H9 (cell line): ENCODE results near the gene SLC22A13. TPM values are rescaled to one million over a fixed set of nuclear protein-coding genes. Genes with fewer than 3 reads are reported as not detected.

Experiments used
- DNase-seq: peaks from one replicate; pipeline ENCODE4 v3.0.0-alpha.2; 2017
- H2AFZ ChIP-seq: one replicate; pipeline ENCODE4 v1.6.1; 2013; ENCODE audit warnings: mild to moderate bottlenecking, low read length, control low read depth, moderate library complexity
- H2AK5ac ChIP-seq: 2 replicates; pipeline ENCODE4 v1.6.1; 2013; ENCODE audit warnings: low read length, control low read depth, mixed read lengths; ENCODE audit not compliant: insufficient read length
- H2BK120ac ChIP-seq: one replicate; pipeline ENCODE4 v1.6.1; 2013; ENCODE audit warnings: low read depth, mild to moderate bottlenecking, low read length, control low read depth, inconsistent platforms; ENCODE audit not compliant: poor library complexity, severe bottlenecking
- H2BK12ac ChIP-seq: 2 replicates; pipeline ENCODE4 v1.6.1; 2013; ENCODE audit warnings: low read length, control low read depth, mixed read lengths, low read depth; ENCODE audit not compliant: insufficient read length
- H2BK15ac ChIP-seq: 2 replicates; pipeline ENCODE4 v1.6.1; 2013; ENCODE audit warnings: low read depth, low read length, control low read depth
- H2BK20ac ChIP-seq: one replicate; pipeline ENCODE4 v1.6.1; 2013; ENCODE audit warnings: low read depth, mild to moderate bottlenecking, low read length, control low read depth, inconsistent platforms; ENCODE audit not compliant: poor library complexity, severe bottlenecking
- H2BK5ac ChIP-seq: 2 replicates; pipeline ENCODE4 v1.6.1; 2013; ENCODE audit warnings: low read length, control low read depth, mixed read lengths; ENCODE audit not compliant: insufficient read length
- H3K14ac ChIP-seq: 2 replicates; pipeline ENCODE4 v1.6.1; 2013; ENCODE audit warnings: low read length, control low read depth; ENCODE audit not compliant: insufficient read depth
- H3K18ac ChIP-seq: 2 replicates; pipeline ENCODE4 v1.6.1; 2013; ENCODE audit warnings: low read depth, mild to moderate bottlenecking, mixed read lengths, low read length, control low read depth; ENCODE audit not compliant: insufficient read length
- H3K23ac ChIP-seq: 2 replicates; pipeline ENCODE4 v1.6.1; 2013; ENCODE audit warnings: low read length, control low read depth, mixed read lengths, low read depth; ENCODE audit not compliant: insufficient read length
- H3K23me2 ChIP-seq: 2 replicates; pipeline ENCODE4 v1.6.1; 2013; ENCODE audit warnings: low read depth, mild to moderate bottlenecking, mixed read lengths, low read length, control low read depth; ENCODE audit not compliant: insufficient read length, poor library complexity, severe bottlenecking
- H3K27ac ChIP-seq: 2 replicates; pipeline ENCODE4 v1.5.1; 2013; ENCODE audit warnings: low read length, control low read depth, mixed read lengths, low read depth; ENCODE audit not compliant: insufficient read length
- H3K27me3 ChIP-seq: 2 replicates; pipeline ENCODE4 v1.6.1; 2013; ENCODE audit warnings: low read length, control low read depth, inconsistent platforms; ENCODE audit not compliant: insufficient read depth
- H3K4ac ChIP-seq: 2 replicates; pipeline ENCODE4 v1.6.1; 2013; ENCODE audit warnings: low read depth, mild to moderate bottlenecking, control low read depth, inconsistent platforms, low read length, moderate library complexity
- H3K4me1 ChIP-seq: 2 replicates; pipeline ENCODE4 v1.6.1; 2013; ENCODE audit warnings: low read length, control low read depth, inconsistent platforms; ENCODE audit not compliant: insufficient read depth
- H3K4me2 ChIP-seq: 2 replicates; pipeline ENCODE4 v1.6.1; 2013; ENCODE audit warnings: low read length, control low read depth, mixed read lengths; ENCODE audit not compliant: insufficient read length, insufficient read depth
- H3K56ac ChIP-seq: 2 replicates; pipeline ENCODE4 v1.6.1; 2013; ENCODE audit warnings: low read depth, mild to moderate bottlenecking, mixed read lengths, low read length, control low read depth; ENCODE audit not compliant: insufficient read length
- H3K79me1 ChIP-seq: 2 replicates; pipeline ENCODE4 v1.6.1; 2013; ENCODE audit warnings: low read depth, mild to moderate bottlenecking, moderate library complexity, low read length, control low read depth, inconsistent platforms; ENCODE audit not compliant: insufficient read depth, poor library complexity, severe bottlenecking
- H3K79me2 ChIP-seq: 2 replicates; pipeline ENCODE4 v1.6.1; 2013; ENCODE audit warnings: low read length, control low read depth, inconsistent platforms; ENCODE audit not compliant: insufficient read depth
- H3K9ac ChIP-seq: 2 replicates; pipeline ENCODE4 v1.6.1; 2013; ENCODE audit warnings: low read length, control low read depth, mixed read lengths; ENCODE audit not compliant: insufficient read length; ENCODE audit errors: extremely low read depth
- H3K9me3 ChIP-seq: one replicate; pipeline ENCODE4 v1.6.1; 2013; ENCODE audit warnings: low read depth, low read length, inconsistent platforms; ENCODE audit not compliant: control insufficient read depth
- H3T11ph ChIP-seq: one replicate; pipeline ENCODE4 v1.6.1; 2013; ENCODE audit warnings: mild to moderate bottlenecking, low read length, control low read depth, inconsistent platforms
- H4K20me1 ChIP-seq: one replicate; pipeline ENCODE4 v1.6.1; 2013; ENCODE audit not compliant: control insufficient read depth, insufficient read length, insufficient read depth
- H4K5ac ChIP-seq: 2 replicates; pipeline ENCODE4 v1.6.1; 2013; ENCODE audit warnings: low read depth, mild to moderate bottlenecking, mixed read lengths, low read length, control low read depth; ENCODE audit not compliant: insufficient read length
- H4K8ac ChIP-seq: replicated peaks from 2 replicates; pipeline ENCODE4 v1.6.1; 2013; ENCODE audit warnings: low read length, control low read depth, mixed read lengths, low read depth; ENCODE audit not compliant: insufficient read length
- H4K91ac ChIP-seq: 2 replicates; pipeline ENCODE4 v1.6.1; 2013; ENCODE audit warnings: low read depth, mild to moderate bottlenecking, moderate library complexity, mixed read lengths, low read length, control low read depth; ENCODE audit not compliant: insufficient read length
- H3K27ac Mint-ChIP-seq, 3 experiments: 2 replicates in 2 of 3; 3 replicates in 1 of 3; pipeline ENCODE4 v1.8.0; 2020 to 2021; ENCODE audit warnings: mixed read lengths in 3 of 3, mild to moderate bottlenecking in 1 of 3, moderate library complexity in 1 of 3
- H3K27me3 Mint-ChIP-seq: 2 replicates; pipeline ENCODE4 v1.8.0; 2021; ENCODE audit warnings: low read depth, mild to moderate bottlenecking, moderate library complexity, mixed read lengths
- H3K36me3 Mint-ChIP-seq, 3 experiments: 2 replicates in 2 of 3; 3 replicates in 1 of 3; pipeline ENCODE4 v1.8.0; 2020 to 2021; ENCODE audit warnings: low read depth in 3 of 3, mixed read lengths in 3 of 3; ENCODE audit not compliant: insufficient read depth in 1 of 3
- H3K4me1 Mint-ChIP-seq, 2 experiments: 2 replicates each; pipeline ENCODE4 v1.8.0; 2020; ENCODE audit warnings: mixed read lengths in 2 of 2
- H3K4me3 Mint-ChIP-seq, 2 experiments: 2 replicates in 1 of 2; 3 replicates in 1 of 2; pipeline ENCODE4 v1.8.0; 2020 to 2021; ENCODE audit warnings: mild to moderate bottlenecking in 2 of 2, mixed read lengths in 2 of 2, moderate library complexity in 1 of 2
- H3K9me3 Mint-ChIP-seq, 2 experiments: 2 replicates in 1 of 2; 3 replicates in 1 of 2; pipeline ENCODE4 v1.8.0; 2020; ENCODE audit warnings: mild to moderate bottlenecking in 2 of 2, mixed read lengths in 2 of 2, moderate library complexity in 1 of 2
- WGBS: extraction: QIAGEN DNeasy Blood & Tissue Kit; methylation state at CpG from one replicate; pipeline ENCODE4 v1.1.7; 2013; ENCODE audit warnings: missing lambda C conversion rate, low lambda C conversion rate, mixed read lengths; ENCODE audit not compliant: insufficient read length; ENCODE audit errors: extremely low coverage; 5-methylcytosine and 5-hydroxymethylcytosine counted together
- total RNA-seq: library from RNA; stranded (reverse); gene quantifications from 2 replicates; pipeline ENCODE4 v1.2.1, GENCODE V29; 2021
- TF ChIP-seq, protein P1 (sequence below): fragments of 200-600 bp; sonication (generic); conservative IDR thresholded peaks from 3 replicates; pipeline ENCODE4 v1.8.0; 2021; ENCODE audit warnings: antibody characterized with exemption, mild to moderate bottlenecking

The SLC22A13 gene
- total RNA-seq, 1 experiment from 2014 or later, result not detected

DNA sequence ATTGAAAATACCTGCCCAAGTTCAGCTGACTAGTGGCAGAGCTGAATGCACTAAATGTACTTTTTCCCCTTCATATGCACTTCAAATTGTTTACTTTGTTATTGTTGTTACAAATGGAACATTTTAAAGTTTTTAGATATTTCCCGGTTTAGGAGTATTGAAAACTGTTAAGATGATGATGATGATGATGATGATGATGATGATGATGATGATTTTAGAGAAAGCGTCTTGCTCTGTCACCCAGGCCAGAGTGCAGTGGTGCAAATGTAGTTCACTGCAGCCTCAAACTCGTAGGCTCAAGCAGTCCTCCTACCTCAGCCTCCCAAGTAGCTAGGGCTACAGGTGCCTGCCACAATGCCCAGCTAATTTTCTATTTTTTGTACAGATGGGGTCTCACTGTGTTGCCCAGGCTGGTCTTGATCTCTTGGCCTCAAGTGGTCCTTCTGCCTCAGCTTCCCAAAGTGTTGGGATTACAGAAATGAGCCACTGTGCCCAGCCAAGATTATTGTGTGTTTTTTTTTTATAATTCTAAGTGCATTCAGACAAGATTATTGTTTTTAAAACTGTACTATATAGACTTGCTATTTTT, 45.9 kb upstream of the SLC22A13 start:
- TF ChIP-seq, protein P1, sequence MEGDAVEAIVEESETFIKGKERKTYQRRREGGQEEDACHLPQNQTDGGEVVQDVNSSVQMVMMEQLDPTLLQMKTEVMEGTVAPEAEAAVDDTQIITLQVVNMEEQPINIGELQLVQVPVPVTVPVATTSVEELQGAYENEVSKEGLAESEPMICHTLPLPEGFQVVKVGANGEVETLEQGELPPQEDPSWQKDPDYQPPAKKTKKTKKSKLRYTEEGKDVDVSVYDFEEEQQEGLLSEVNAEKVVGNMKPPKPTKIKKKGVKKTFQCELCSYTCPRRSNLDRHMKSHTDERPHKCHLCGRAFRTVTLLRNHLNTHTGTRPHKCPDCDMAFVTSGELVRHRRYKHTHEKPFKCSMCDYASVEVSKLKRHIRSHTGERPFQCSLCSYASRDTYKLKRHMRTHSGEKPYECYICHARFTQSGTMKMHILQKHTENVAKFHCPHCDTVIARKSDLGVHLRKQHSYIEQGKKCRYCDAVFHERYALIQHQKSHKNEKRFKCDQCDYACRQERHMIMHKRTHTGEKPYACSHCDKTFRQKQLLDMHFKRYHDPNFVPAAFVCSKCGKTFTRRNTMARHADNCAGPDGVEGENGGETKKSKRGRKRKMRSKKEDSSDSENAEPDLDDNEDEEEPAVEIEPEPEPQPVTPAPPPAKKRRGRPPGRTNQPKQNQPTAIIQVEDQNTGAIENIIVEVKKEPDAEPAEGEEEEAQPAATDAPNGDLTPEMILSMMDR, result no peak
- Histone ChIP-seq H3K18ac (no peak overlapping the region), H3K23me2 (no peaks in the 10 kb centered on the region), H3T11ph (no peak overlapping the region), H3K79me2 (no peaks in the 10 kb centered on the region), H3K9ac (no peak overlapping the region), H4K5ac (no peak overlapping the region), H2AFZ (no peak overlapping the region), H4K8ac (no peak overlapping the region), H3K79me1 (no peaks in the 10 kb centered on the region), H3K4me1 (no peaks in the 10 kb centered on the region), H4K91ac (no peak overlapping the region), H2BK120ac (no peak overlapping the region), H4K20me1 (no peaks in the 10 kb centered on the region), H2BK12ac (no peak overlapping the region), H3K56ac (no peak overlapping the region), H3K9me3 (no peaks in the 10 kb centered on the region), H2BK20ac (no peak overlapping the region), H3K27ac (no peak overlapping the region), H3K4ac (no peak overlapping the region), H3K4me2 (no peak overlapping the region), H2AK5ac (no peak overlapping the region), H3K14ac (no peak overlapping the region), H2BK5ac (no peak overlapping the region), H2BK15ac (no peak overlapping the region), H3K23ac (no peak overlapping the region), H3K27me3 (no peaks in the 10 kb centered on the region)
- no peak overlapping the region for H3K4me3 Mint-ChIP-seq
- no peak for DNase-seq
- no peaks in the 10 kb centered on the region for H3K4me1 Mint-ChIP-seq
- H3K27ac Mint-ChIP-seq, result no peak overlapping the region; a peak in 1 of 7 replicates
- WGBS, result no CpG with 5 or more reads among the region's 3 CpGs
- no peaks in the 10 kb centered on the region for H3K27me3 Mint-ChIP-seq
- no peaks in the 10 kb centered on the region for H3K9me3 Mint-ChIP-seq
- peaks cover 11 to 43% (median 35%) of the 10 kb centered on the region in 3 experiments; a peak in 5 of 7 replicates for H3K36me3 Mint-ChIP-seq
